Esophagus squamous epithelium (tissue), 4 donors: ENCODE results near the gene SNCAIP.

Experiments
- CTCF ChIP-seq, 6 experiments: fragments of 450-650 bp in 4 of 6; fragments of 200-600 bp in 2 of 6; sonication (generic) in 2 of 6; IDR thresholded peaks; one replicate each; pipeline ENCODE4 v1.5.1; 2016 to 2019; ENCODE audit warnings: antibody characterized with exemption in 6 of 6, mild to moderate bottlenecking in 4 of 6, moderate library complexity in 4 of 6
- POLR2A ChIP-seq, 4 donors: fragments of 450-650 bp; IDR thresholded peaks; one replicate each; pipeline ENCODE4 v1.6.1; 2017; ENCODE audit warnings: antibody characterized with exemption in 4 of 4, mild to moderate bottlenecking in 4 of 4, moderate library complexity in 3 of 4

DNA sequence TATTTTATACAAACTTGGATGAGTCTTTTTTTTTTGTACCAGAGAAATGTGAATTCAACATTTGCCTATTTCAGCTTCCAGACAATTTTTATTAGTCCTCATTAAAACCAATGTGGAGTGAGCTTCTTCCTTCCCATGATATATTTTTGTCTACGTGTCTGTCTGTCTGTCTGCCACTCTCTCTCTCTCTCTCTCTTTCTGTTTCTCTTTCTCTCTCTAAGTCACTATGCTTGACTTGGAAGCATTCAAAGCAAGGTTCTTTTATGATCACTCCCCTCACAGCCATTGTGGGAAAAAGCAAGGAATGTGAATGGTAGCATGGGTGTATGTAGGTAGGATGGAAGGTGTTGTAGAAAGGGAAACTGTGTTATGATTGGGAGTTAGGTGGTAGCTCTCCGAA is 80.2 kb downstream of the SNCAIP start:
- TF ChIP-seq CTCF (IDR thresholded peaks at IDR 0.05) (no peak), POLR2A (IDR thresholded peaks at IDR 0.05) (no peak)
